HEK293 (cell line): ENCODE results near the gene EPN1.

ENCODE experiments used
- EGR2 ChIP-seq: fragments of 450-650 bp; formaldehyde crosslinking; IDR thresholded peaks from 2 replicates; pipeline ENCODE4 v1.5.1; 2016; ENCODE audit warnings: low read depth, missing biosample characterization, missing genetic modification characterization
- HOXC10 ChIP-seq: sonication (generic); formaldehyde crosslinking; IDR thresholded peaks from 2 replicates; pipeline ENCODE4 v1.8.1; 2023; ENCODE audit warnings: mild to moderate bottlenecking, missing genetic modification reagents
- KLF1 ChIP-seq: fragments of 450-650 bp; formaldehyde crosslinking; IDR thresholded peaks from 2 replicates; pipeline ENCODE4 v1.5.1; 2016; ENCODE audit warnings: missing biosample characterization, missing genetic modification characterization
- KLF10 ChIP-seq: fragments of 450-650 bp; IDR thresholded peaks from 2 replicates; pipeline ENCODE4 v1.5.1; 2018; ENCODE audit warnings: missing biosample characterization, mild to moderate bottlenecking, missing genetic modification characterization
- SCRT1 ChIP-seq: fragments of 450-650 bp; formaldehyde crosslinking; IDR thresholded peaks from 2 replicates; pipeline ENCODE4 v1.5.1; 2016; ENCODE audit warnings: missing biosample characterization, missing genetic modification characterization, borderline replicate concordance
- SP2 ChIP-seq: fragments of 450-650 bp; formaldehyde crosslinking; IDR thresholded peaks from 2 replicates; pipeline ENCODE4 v1.5.1; 2016; ENCODE audit warnings: missing biosample characterization, missing genetic modification characterization
- SP7 ChIP-seq: fragments of 450-650 bp; formaldehyde crosslinking; IDR thresholded peaks from 2 replicates; pipeline ENCODE4 v1.5.1; 2016; ENCODE audit warnings: missing biosample characterization, missing genetic modification characterization
- ZFP69B ChIP-seq: fragments of 450-650 bp; formaldehyde crosslinking; IDR thresholded peaks from 2 replicates; pipeline ENCODE4 v1.5.1; 2016; ENCODE audit warnings: missing biosample characterization, missing genetic modification characterization
- ZNF19 ChIP-seq: fragments of 450-650 bp; formaldehyde crosslinking; IDR thresholded peaks from 2 replicates; pipeline ENCODE4; 2016; ENCODE audit warnings: missing biosample characterization, missing genetic modification characterization, low read depth
- ZNF211 ChIP-seq: fragments of 450-650 bp; formaldehyde crosslinking; IDR thresholded peaks from 2 replicates; pipeline ENCODE4 v1.5.1; 2016; ENCODE audit warnings: low read depth, missing biosample characterization, missing genetic modification characterization
- ZNF324 ChIP-seq: fragments of 450-650 bp; formaldehyde crosslinking; IDR thresholded peaks from 2 replicates; pipeline ENCODE4 v1.5.1; 2016; ENCODE audit warnings: missing biosample characterization, missing genetic modification characterization
- ZNF354C ChIP-seq: fragments of 450-650 bp; formaldehyde crosslinking; IDR thresholded peaks from 2 replicates; pipeline ENCODE4 v1.5.1; 2016; ENCODE audit warnings: missing biosample characterization, missing genetic modification characterization, low read depth, borderline replicate concordance
- ZNF391 ChIP-seq: fragments of 450-650 bp; formaldehyde crosslinking; IDR thresholded peaks from 2 replicates; pipeline ENCODE4 v1.5.1; 2016; ENCODE audit warnings: low read depth, missing biosample characterization, missing genetic modification characterization, borderline replicate concordance
- ZNF621 ChIP-seq: fragments of 450-650 bp; formaldehyde crosslinking; IDR thresholded peaks from 2 replicates; pipeline ENCODE4 v1.5.1; 2017; ENCODE audit warnings: missing biosample characterization, missing genetic modification characterization
- ZNF768 ChIP-seq: fragments of 450-650 bp; formaldehyde crosslinking; IDR thresholded peaks from 2 replicates; pipeline ENCODE4 v1.5.1; 2018; ENCODE audit warnings: missing biosample characterization, mild to moderate bottlenecking, missing genetic modification characterization
- TF ChIP-seq, protein P1 (sequence below): fragments of 450-650 bp; formaldehyde crosslinking; IDR thresholded peaks from 2 replicates; pipeline ENCODE4 v1.5.1; 2017; ENCODE audit warnings: missing biosample characterization, missing genetic modification characterization
- TF ChIP-seq, protein P2 (sequence below): fragments of 450-650 bp; formaldehyde crosslinking; conservative IDR thresholded peaks from 2 replicates; pipeline ENCODE4 v1.5.1; 2016; ENCODE audit warnings: low read depth, missing biosample characterization, missing genetic modification characterization
- TF ChIP-seq, protein P3 (sequence below): fragments of 450-650 bp; IDR thresholded peaks from 2 replicates; pipeline ENCODE4 v1.5.1; 2018; ENCODE audit warnings: missing biosample characterization, missing genetic modification characterization
- TF ChIP-seq, protein P4 (sequence below): fragments of 450-650 bp; formaldehyde crosslinking; IDR thresholded peaks from 2 replicates; pipeline ENCODE4 v1.5.1; 2016; ENCODE audit warnings: missing biosample characterization, missing genetic modification characterization
- TF ChIP-seq, protein P5 (sequence below): fragments of 450-650 bp; formaldehyde crosslinking; IDR thresholded peaks from 2 replicates; pipeline ENCODE4 v1.5.1; 2016; ENCODE audit warnings: missing biosample characterization, missing genetic modification characterization

EPN1 gene

DNA sequence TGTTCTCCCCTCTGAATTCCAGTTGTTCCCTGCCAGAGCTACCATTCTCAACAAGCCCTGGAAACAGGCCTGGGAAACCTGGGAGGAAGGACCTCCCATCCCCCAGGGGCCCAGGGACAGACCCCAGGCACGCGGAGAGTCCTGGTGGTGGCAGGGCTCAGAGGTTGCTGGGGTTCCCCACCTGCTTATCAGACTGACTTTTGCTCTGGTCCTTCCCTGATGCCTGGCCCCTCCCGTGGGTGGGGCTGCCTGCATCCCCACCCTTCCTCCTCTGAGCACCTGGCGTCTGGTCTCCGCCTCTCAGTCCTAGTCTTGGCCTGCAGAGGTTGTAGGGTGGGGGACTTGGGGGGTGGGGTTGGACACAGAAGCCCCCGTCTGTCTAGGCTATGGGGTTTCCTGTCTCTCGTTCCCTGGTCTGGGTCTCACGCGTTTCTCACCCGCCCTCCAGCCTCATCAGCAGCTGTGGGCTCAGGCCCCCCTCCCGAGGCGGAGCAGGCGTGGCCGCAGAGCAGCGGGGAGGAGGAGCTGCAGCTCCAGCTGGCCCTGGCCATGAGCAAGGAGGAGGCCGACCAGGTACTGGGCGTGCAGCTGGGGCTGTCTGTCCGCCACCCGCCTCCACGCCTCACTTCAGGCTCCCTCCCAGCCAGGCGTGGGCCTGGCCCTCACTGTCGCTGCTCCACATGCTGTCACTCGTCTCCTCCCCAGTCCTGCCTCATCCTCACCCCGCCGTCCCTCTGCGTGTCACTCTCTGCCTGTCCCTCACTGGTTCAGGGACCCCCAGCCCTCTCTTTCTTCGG lies 13.6 kb downstream of the EPN1 start (continued):
- TF ChIP-seq ZNF211 (tag by site-specific recombination) (no peak), SP2 (tag by site-specific recombination) (0 out of 2 replicates have a peak, but pooled peaks have one; percentile 15), ZNF324 (tag by site-specific recombination) (no peak), ZNF621 (tag by site-specific recombination) (no peak), ZNF354C (tag by site-specific recombination) (no peak), ZNF19 (no peak), KLF10 (tag by site-specific recombination) (no peak), HOXC10 (no peak), KLF1 (peak; percentile 96), ZFP69B (no peak), SP7 (tag by site-specific recombination) (no peak), EGR2 (tag by site-specific recombination) (peak; percentile 72; the same call in 1 of the 2 replicates), SCRT1 (tag by site-specific recombination) (no peak), ZNF391 (tag by site-specific recombination) (no peak), ZNF768 (tag by site-specific recombination) (no peak)
- TF ChIP-seq, protein P1, sequence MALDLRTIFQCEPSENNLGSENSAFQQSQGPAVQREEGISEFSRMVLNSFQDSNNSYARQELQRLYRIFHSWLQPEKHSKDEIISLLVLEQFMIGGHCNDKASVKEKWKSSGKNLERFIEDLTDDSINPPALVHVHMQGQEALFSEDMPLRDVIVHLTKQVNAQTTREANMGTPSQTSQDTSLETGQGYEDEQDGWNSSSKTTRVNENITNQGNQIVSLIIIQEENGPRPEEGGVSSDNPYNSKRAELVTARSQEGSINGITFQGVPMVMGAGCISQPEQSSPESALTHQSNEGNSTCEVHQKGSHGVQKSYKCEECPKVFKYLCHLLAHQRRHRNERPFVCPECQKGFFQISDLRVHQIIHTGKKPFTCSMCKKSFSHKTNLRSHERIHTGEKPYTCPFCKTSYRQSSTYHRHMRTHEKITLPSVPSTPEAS (tag by site-specific recombination): no peak
- TF ChIP-seq, protein P2, sequence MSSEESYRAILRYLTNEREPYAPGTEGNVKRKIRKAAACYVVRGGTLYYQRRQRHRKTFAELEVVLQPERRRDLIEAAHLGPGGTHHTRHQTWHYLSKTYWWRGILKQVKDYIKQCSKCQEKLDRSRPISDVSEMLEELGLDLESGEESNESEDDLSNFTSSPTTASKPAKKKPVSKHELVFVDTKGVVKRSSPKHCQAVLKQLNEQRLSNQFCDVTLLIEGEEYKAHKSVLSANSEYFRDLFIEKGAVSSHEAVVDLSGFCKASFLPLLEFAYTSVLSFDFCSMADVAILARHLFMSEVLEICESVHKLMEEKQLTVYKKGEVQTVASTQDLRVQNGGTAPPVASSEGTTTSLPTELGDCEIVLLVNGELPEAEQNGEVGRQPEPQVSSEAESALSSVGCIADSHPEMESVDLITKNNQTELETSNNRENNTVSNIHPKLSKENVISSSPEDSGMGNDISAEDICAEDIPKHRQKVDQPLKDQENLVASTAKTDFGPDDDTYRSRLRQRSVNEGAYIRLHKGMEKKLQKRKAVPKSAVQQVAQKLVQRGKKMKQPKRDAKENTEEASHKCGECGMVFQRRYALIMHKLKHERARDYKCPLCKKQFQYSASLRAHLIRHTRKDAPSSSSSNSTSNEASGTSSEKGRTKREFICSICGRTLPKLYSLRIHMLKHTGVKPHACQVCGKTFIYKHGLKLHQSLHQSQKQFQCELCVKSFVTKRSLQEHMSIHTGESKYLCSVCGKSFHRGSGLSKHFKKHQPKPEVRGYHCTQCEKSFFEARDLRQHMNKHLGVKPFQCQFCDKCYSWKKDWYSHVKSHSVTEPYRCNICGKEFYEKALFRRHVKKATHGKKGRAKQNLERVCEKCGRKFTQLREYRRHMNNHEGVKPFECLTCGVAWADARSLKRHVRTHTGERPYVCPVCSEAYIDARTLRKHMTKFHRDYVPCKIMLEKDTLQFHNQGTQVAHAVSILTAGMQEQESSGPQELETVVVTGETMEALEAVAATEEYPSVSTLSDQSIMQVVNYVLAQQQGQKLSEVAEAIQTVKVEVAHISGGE (tag by site-specific recombination): no peak
- TF ChIP-seq, protein P3, sequence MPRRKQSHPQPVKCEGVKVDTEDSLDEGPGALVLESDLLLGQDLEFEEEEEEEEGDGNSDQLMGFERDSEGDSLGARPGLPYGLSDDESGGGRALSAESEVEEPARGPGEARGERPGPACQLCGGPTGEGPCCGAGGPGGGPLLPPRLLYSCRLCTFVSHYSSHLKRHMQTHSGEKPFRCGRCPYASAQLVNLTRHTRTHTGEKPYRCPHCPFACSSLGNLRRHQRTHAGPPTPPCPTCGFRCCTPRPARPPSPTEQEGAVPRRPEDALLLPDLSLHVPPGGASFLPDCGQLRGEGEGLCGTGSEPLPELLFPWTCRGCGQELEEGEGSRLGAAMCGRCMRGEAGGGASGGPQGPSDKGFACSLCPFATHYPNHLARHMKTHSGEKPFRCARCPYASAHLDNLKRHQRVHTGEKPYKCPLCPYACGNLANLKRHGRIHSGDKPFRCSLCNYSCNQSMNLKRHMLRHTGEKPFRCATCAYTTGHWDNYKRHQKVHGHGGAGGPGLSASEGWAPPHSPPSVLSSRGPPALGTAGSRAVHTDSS (tag by site-specific recombination): no peak
- TF ChIP-seq, protein P4, sequence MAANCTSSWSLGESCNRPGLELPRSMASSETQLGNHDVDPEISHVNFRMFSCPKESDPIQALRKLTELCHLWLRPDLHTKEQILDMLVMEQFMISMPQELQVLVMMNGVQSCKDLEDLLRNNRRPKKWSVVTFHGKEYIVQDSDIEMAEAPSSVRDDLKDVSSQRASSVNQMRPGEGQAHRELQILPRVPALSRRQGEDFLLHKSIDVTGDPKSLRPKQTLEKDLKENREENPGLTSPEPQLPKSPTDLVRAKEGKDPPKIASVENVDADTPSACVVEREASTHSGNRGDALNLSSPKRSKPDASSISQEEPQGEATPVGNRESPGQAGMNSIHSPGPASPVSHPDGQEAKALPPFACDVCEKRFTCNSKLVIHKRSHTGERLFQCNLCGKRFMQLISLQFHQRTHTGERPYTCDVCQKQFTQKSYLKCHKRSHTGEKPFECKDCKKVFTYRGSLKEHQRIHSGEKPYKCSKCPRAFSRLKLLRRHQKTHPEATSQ (tag by site-specific recombination): no peak
- TF ChIP-seq, protein P5, sequence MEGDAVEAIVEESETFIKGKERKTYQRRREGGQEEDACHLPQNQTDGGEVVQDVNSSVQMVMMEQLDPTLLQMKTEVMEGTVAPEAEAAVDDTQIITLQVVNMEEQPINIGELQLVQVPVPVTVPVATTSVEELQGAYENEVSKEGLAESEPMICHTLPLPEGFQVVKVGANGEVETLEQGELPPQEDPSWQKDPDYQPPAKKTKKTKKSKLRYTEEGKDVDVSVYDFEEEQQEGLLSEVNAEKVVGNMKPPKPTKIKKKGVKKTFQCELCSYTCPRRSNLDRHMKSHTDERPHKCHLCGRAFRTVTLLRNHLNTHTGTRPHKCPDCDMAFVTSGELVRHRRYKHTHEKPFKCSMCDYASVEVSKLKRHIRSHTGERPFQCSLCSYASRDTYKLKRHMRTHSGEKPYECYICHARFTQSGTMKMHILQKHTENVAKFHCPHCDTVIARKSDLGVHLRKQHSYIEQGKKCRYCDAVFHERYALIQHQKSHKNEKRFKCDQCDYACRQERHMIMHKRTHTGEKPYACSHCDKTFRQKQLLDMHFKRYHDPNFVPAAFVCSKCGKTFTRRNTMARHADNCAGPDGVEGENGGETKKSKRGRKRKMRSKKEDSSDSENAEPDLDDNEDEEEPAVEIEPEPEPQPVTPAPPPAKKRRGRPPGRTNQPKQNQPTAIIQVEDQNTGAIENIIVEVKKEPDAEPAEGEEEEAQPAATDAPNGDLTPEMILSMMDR (tag by site-specific recombination): no peak
